ENCODE data around the gene CWC25.

Gene CWC25

GRCh38 chr17:38853292-38854219 lies 28.4 kb upstream of the CWC25 start, which contains the start of gene RPL23:
RPL23 (minus strand) TSS chr17:38853721; CDS start chr17:38853710, 11 bp downstream.
- peak; percentile 71 to 79 for DNase-seq (ENCODE audit: low read depth in 2 of 2, low spot score in 1 of 2)

GRCh38 chr17:38852771-38853291 lies 27.7 kb upstream of the CWC25 start:
- no peak for DNase-seq (ENCODE audit: low read depth in 2 of 2, low spot score in 1 of 2)

GRCh38 chr17:38851434-38851833 lies 26.3 kb upstream of the CWC25 start:
- no peak for DNase-seq (ENCODE audit: low read depth in 2 of 2, low spot score in 1 of 2)

GRCh38 chr17:38850374-38850773 lies 25.3 kb upstream of the CWC25 start:
- DNase-seq (ENCODE audit: low read depth in 2 of 2, low spot score in 1 of 2), result no peak

- no peak for DNase-seq (ENCODE audit: low read depth in 2 of 2, low spot score in 1 of 2)
These were observed 24.0 kb upstream of the CWC25 start for GRCh38 chr17:38848939-38849605.

- no peak for DNase-seq (ENCODE audit: low read depth in 2 of 2, low spot score in 1 of 2)
These were observed 23.4 kb upstream of the CWC25 start for GRCh38 chr17:38848557-38848891.

GRCh38 chr17:38844261-38844757 lies 19.2 kb upstream of the CWC25 start:
- DNase-seq (ENCODE audit: low read depth in 2 of 2, low spot score in 1 of 2), result no peak

GRCh38 chr17:38825762-38826247 lies 684 bp upstream of the CWC25 start:
- no peak for DNase-seq (ENCODE audit: low read depth in 2 of 2, low spot score in 1 of 2)

- DNase-seq (ENCODE audit: low read depth in 2 of 2, low spot score in 1 of 2), result no peak
These were observed 9.4 kb downstream of the CWC25 start for GRCh38 chr17:38815576-38816193.

- DNase-seq (ENCODE audit: low read depth in 2 of 2, low spot score in 1 of 2), result no peak
These were observed 15.3 kb downstream of the CWC25 start for GRCh38 chr17:38809828-38810227.

- no peak for DNase-seq (ENCODE audit: low read depth in 2 of 2, low spot score in 1 of 2)
These were observed 24.8 kb downstream of the CWC25 start for GRCh38 chr17:38800237-38800760.

GRCh38 chr17:38799501-38800236 lies 25.5 kb downstream of the CWC25 start, which contains the start of gene PIP4K2B:
PIP4K2B (minus strand) TSS chr17:38799556; CDS start chr17:38799424, 132 bp downstream.
- peak; percentile 54 to 65 for DNase-seq (ENCODE audit: low read depth in 2 of 2, low spot score in 1 of 2)

- DNase-seq (ENCODE audit: low read depth in 2 of 2, low spot score in 1 of 2), result peak; percentile 17 to 21
These were observed 26.3 kb downstream of the CWC25 start for GRCh38 chr17:38798614-38799500.

- DNase-seq (ENCODE audit: low read depth in 2 of 2, low spot score in 1 of 2), result no peak
These were observed 27.3 kb downstream of the CWC25 start for GRCh38 chr17:38797828-38798227.

GRCh38 chr17:38797158-38797490 lies 28.0 kb downstream of the CWC25 start:
- no peak for DNase-seq (ENCODE audit: low read depth in 2 of 2, low spot score in 1 of 2)

GRCh38 chr17:38796451-38797157 lies 28.5 kb downstream of the CWC25 start:
- no peak for DNase-seq (ENCODE audit: low read depth in 2 of 2, low spot score in 1 of 2)

GRCh38 chr17:38794221-38794620 lies 30.9 kb downstream of the CWC25 start:
- no peak for DNase-seq (ENCODE audit: low read depth in 2 of 2, low spot score in 1 of 2)

- DNase-seq (ENCODE audit: low read depth in 2 of 2, low spot score in 1 of 2), result no peak
These were observed 34.0 kb downstream of the CWC25 start for GRCh38 chr17:38791162-38791561.
